ENCODE measurements around the gene BBS1.

BBS1 gene

GRCh38 chr11:66477263-66478201, 32.9 kb upstream of the BBS1 start:
- no peak for DNase-seq

DNA sequence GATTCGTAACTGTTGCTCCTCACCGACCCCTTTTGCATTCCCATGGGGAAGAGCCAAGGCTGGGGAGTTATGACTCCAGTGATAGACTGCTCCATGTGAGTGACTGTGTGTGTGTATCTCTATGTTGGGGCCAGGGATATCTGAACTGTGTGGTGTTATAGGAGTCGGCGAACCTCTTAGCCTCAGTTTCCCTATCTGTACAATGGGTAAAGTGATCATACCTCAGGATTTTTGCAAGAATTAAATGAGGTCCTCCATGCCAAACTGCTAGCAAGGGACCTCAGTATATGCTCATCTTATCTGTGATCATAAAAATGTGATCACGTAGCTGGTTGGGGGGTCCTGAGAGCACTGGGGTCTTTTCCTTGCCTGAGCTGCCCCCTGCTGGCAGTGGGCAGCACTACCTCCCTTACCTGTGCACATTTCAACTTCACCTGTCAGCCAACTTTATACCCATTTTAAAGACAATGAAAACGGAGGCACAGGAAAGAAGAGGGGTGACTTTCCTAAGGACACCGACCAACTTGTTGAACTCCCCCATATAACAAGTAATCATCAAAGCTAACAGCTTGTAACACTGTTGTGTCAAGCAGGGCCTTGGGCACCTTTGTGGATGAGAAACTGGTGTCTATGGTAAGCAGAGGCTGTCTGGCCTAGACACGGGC, 31.6 kb upstream of the BBS1 start:
- peak in 1 of 3 donors; percentile 29 for DNase-seq

DNA sequence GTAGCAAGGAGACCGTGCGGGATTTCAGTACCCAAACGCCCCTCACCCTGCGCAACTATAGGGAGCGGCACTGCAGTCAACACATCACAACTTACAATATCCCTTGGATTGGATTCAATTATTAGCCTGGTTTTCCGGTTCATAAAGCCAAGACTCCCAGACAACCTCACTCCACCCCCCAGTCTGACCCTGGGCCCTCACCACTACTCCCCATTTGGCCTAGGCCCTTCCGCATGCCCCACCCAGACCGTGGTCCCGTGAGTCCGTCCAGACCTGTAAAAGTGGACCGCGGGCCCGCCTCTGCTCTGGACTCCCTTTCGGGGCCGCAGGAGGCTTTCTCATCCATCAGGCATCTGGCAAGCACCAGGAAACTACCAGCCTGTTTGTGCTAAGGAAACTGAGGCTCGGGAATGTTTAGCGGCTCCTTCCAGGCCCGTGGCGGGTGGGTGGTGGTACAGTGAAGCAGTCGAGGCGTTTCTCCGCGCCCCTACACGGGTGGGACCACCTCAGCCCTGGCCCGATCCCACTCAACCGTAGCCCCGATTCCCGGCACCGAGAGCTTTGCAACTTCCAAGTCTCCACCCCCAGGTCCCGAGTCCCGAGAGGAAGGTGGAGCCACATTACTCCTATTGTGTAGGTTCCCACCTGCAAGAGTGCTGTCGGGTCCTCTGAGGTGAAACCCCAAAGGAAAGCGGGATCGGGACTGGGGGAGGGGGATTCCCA, 30.9 kb upstream of the BBS1 start:
- DNase-seq: peak in 2 of 3 donors; percentile 20 to 44

DNA sequence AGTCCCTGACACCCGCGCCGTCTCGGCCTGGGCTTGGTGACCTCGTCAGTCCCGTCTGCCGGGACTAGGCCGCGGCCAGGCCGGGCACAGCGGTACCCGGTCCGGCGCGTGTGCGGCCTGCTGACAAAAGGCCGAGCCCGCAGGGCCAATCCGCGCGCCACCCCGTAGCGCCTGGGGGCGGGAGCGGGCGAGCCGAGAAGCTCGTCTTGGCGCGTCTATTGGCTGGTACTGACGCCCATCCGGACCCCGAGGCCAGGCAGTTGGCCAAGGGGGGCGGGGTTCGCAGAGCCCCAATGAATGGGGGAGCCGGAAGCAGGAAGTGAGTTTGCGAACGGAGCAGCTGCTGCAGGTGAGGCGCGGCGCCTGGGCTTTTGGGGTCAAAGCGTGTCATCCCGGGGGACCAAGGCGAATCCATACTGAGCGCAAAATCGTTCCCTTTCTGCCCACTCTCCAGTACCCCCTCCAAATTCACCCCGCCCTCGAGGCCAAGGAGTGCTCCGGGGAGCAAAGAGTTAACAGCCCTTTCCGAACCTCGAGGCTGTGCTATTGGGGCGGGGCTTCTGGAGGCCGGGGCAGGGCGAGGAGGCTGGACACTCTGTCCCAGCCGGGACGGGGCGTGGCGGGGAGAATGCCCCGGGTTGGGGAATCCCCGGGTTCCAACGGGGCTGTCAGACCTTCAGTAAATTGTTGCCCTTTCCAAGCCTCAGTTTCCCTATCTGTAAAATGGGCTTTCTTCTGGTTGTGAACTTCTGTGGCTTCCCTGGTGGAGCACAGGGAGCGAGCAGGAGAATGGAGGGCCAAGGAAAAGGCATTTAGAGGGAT, 30.1 kb upstream of the BBS1 start, which contains the start of gene DPP3:
DPP3 (plus strand) TSS at position 318 of the 822 bp plus-strand sequence. CDS start 1,767 bp downstream, outside the sequence.
- peak; percentile 99 for DNase-seq

DNA sequence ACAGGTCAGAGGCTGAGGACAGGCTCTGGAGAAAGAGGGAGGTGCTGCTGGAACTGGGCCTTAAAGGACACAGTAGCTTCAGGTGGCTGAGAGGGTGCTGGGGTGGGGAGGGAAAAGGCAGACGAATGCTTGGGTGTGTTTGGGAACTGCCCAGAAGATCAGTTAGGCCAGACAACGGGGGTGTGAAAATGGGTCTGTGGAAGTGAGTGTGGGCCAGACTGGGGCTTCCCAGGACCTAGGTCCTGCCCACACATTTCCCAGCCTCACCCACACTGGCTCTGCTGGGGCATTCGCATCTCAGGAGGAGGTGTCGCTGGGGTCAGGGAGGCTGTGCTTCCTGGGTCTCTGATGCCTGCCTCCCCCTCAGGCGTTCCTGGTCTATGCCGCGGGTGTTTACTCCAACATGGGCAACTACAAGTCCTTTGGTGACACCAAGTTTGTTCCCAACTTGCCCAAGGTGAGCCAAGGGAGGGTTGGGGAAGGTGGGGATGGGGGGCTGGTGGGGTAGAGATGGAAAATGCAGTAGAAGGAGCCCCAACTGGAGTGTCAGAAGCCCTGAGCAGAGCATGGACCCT, 25.5 kb upstream of the BBS1 start:
- peak; percentile 42 to 61 (median 53) for DNase-seq

DNA sequence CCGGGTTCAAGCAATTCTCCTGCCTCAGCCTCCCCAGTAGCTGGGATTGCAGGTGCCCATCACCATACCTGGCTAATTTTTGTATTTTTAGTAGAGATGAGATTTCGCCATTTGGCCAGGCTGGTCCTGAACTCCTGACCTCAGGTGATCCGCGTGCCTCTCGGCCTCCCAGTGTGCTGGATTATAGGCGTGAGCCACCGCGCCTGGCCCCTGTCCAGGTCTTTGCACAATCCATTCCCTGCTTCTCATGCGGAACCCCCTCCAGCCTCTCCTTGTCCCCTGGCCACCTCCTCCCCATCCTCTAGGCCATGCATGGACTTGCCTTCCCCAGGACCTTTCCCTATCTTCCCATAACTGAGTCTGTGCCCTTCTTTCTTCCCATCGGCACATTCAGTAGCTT, 21.5 kb upstream of the BBS1 start:
- DNase-seq: no peak

DNA sequence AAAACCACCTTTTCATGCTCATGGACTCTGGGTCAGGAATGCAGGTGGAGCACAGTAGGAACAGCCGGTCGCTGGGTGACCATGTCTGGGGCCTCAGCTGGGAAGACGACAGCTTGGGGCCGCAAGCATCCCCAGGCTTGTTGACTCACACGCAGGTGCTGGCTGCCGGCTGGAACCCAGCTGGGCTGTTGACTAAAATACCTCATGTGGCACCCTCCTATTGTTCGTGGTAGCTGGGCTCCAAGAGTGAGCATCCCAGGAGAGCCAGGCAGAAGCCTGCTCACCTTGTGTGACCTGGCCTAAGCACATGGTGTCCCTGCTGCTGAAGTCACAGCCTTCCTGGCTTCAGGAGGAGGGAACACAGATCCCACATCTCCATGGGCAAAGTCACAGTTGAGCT, 20.8 kb upstream of the BBS1 start:
- no peak for DNase-seq

GRCh38 chr11:66491315-66491935, 19.0 kb upstream of the BBS1 start:
- DNase-seq: no peak

- no peak for DNase-seq
Measured at GRCh38 chr11:66492161-66492865, 18.1 kb upstream of the BBS1 start.

GRCh38 chr11:66493130-66493529, 17.3 kb upstream of the BBS1 start:
- no peak for DNase-seq

DNA sequence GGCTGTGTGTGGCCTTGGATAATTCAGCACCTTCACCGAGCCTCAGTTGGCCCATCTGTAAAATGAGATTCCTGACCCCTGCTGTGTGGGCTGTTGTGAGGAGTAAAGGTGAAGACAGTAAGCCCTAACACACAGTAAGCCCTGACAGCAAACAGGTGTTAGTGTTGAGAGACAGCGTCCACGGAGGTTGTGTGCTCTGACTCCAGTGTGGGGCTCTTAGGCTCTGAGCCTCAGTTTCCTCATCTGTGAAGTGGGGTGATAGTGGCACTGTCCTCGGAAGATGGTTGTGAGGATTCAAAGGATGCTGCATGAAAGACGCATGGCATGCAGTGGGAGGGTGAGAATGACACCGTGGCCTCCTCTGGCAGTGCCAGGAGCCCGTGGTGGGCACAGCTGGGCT, 16.0 kb upstream of the BBS1 start:
- no peak for DNase-seq

DNA sequence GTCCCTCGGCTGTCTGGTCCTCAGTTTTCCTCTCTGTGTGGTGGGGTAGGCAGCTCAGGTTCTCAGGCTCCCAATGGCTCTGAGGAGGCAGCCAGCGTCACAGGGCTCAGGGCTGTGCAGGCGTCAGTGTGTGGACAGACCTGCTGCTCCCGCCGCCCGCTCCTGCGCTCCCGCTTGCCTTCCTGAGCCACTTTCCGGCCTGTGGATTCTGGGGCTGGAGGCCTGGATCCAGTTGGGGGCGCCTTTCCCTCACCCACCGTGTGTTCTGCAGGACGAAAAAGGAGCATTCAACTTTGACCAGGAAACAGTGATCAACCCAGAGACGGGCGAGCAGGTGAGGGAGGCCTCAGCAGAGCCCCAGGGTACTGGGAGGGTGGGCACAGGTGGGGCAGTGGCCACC, 15.5 kb upstream of the BBS1 start:
- DNase-seq: no peak

DNA sequence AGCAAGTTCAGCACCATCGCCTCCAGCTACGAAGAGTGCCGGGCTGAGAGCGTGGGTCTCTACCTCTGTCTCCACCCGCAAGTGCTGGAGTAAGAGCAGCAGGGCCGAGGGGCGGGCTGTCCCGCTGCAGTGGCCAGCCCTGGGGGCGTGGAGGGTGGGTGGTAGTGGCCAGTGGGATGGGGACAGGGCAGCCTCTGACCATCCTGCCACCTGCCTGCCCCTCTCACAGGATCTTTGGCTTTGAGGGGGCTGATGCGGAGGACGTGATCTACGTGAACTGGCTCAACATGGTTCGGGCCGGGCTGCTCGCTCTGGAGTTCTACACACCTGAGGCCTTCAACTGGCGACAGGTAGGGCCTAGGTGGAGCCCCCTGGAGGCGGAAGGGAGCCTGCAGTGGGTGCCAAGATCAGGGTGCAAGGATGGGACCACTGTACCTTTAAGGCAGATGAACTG, 15.0 kb upstream of the BBS1 start:
- no peak for DNase-seq

GRCh38 chr11:66497206-66497605, 13.2 kb upstream of the BBS1 start:
- no peak for DNase-seq

DNA sequence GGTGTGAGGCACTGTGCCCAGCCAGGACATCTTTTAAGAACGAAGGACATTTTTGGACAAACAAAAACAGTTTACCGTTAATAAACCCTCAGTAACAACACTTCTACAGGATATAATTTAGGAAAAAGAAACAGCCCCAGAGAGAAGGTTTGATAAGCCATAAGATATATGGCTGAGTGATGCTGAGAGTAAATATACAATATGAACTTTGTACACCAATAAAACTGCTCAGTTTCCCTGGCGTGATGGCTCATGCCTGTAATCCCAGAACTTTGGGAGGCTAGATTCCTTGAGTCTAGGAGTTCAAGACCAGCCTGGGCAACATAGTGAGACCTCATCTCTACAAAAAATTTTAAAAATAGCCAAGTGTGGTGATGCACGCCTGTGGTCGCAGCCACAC, 11.9 kb upstream of the BBS1 start:
- DNase-seq: no peak

- DNase-seq: no peak
Measured at GRCh38 chr11:66505276-66505816, 5.1 kb upstream of the BBS1 start.

GRCh38 chr11:66509131-66509561, 1.3 kb upstream of the BBS1 start:
- DNase-seq: peak; percentile 25 to 51 (median 26)

DNA sequence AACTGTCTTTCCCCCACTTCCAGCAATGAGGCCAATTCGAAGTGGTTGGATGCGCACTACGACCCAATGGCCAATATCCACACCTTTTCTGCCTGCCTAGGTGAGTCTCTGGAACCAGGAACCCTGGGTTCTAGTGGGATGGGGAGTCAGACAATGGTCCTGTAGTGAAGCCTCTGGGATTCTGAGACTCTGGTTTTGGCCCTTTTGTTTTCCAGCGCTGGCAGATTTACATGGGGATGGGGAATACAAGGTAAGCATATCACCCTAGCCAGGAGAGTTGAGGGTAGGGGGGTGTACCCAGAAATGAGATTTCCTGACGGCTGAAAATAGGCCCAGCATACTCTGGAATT, 530 bp downstream of the BBS1 start:
- DNase-seq: no peak

- no peak for DNase-seq
Measured at GRCh38 chr11:66523611-66524010, 13.2 kb downstream of the BBS1 start.

DNA sequence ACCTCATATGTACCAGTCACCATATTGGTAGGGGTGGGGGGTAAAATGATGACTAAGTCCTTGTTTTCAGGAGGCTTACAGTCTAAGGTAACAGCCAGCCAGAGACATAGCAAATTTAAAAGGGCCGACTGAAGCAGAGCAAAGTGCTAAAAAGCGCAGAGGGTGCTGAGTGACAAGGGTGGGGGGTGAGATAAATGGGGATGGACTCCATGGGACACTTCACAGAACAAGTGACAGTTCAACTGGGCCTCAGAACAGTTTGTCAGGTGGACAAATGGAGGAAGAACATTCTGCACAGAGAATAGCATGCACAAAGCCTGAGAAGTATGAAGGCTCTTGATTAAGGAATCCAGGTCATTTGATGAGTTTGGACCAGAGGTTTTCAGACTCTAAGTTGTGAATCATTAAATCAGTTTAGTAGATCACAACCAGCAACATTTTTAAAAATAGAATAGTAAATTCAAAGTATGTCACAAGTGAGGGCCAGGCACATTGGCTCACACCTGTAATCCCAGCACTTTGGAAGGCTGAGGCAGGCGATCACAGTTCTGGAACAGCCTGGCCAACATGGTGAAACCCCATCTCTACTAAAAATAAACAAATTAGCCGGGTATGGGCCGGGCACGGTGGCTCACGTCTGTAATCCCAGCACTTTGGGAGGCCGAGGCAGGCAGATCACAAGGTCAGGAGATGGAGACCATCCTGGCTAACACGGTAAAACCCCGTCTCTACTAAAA, 14.0 kb downstream of the BBS1 start:
- DNase-seq: no peak
